HG03025 (cell line): Measurements from ENCODE around the gene PDZD4.
A peak's percentile ranks its signal among the peaks of the same experiment; 100 is the strongest.

ENCODE experiments used
- ATAC-seq: cut with Tn5 transposase; IDR thresholded peaks from one replicate; pipeline ENCODE4 v1.9.1; 2021; ENCODE audit warnings: mild to moderate bottlenecking, moderate library complexity; ENCODE audit not compliant: unreplicated experiment, low FRiP score

Gene PDZD4

GRCh38 chrX:153814591-153815315 is 15.6 kb downstream of the PDZD4 start:
- no peak for ATAC-seq

- ATAC-seq: no peak
Measured at GRCh38 chrX:153813161-153813560, 17.2 kb downstream of the PDZD4 start.

GRCh38 chrX:153812220-153812619 is 18.1 kb downstream of the PDZD4 start:
- no peak for ATAC-seq

- no peak for ATAC-seq
Measured at GRCh38 chrX:153807976-153808375, 22.4 kb downstream of the PDZD4 start.

- ATAC-seq: no peak
Measured at GRCh38 chrX:153806999-153807575, 23.3 kb downstream of the PDZD4 start.

GRCh38 chrX:153805436-153805835 is 24.9 kb downstream of the PDZD4 start:
- ATAC-seq: no peak

GRCh38 chrX:153804621-153805020 is 25.7 kb downstream of the PDZD4 start:
- ATAC-seq: no peak

GRCh38 chrX:153804100-153804595 is 26.2 kb downstream of the PDZD4 start:
- no peak for ATAC-seq

GRCh38 chrX:153803211-153804099 is 26.9 kb downstream of the PDZD4 start:
- no peak for ATAC-seq

GRCh38 chrX:153802513-153803045 is 27.8 kb downstream of the PDZD4 start:
- ATAC-seq: no peak

- no peak for ATAC-seq
Measured at GRCh38 chrX:153801669-153802068, 28.7 kb downstream of the PDZD4 start.

GRCh38 chrX:153800746-153801145 is 29.6 kb downstream of the PDZD4 start:
- no peak for ATAC-seq

GRCh38 chrX:153800177-153800722 is 30.1 kb downstream of the PDZD4 start:
- no peak for ATAC-seq

- no peak for ATAC-seq
Measured at GRCh38 chrX:153799326-153799725, 31.0 kb downstream of the PDZD4 start.

GRCh38 chrX:153797415-153798015 is 32.8 kb downstream of the PDZD4 start:
- ATAC-seq: no peak

GRCh38 chrX:153794897-153795816 is 35.2 kb downstream of the PDZD4 start:
- ATAC-seq: peak; percentile 3

GRCh38 chrX:153794018-153794896 is 36.1 kb downstream of the PDZD4 start, which contains the start of the genes IDH3G and SSR4:
TSS of gene IDH3G (minus strand) at chrX:153794375. CDS start at chrX:153794326, 49 bp downstream.
TSS of gene SSR4 (plus strand) at chrX:153794668. CDS start at chrX:153794688, 20 bp downstream.
- ATAC-seq: peak; percentile 72

- no peak for ATAC-seq
Measured at GRCh38 chrX:153793291-153793690, 37.1 kb downstream of the PDZD4 start.
